Measurements from ENCODE around the gene AIRE.

AIRE gene

GRCh38 chr21:44305691-44306090 is 20.0 kb downstream of the AIRE start:
- DNase-seq: no peak

GRCh38 chr21:44306936-44307704 is 21.4 kb downstream of the AIRE start:
- DNase-seq: no peak

- no peak for DNase-seq
Measured at GRCh38 chr21:44310628-44311507, 25.2 kb downstream of the AIRE start.

GRCh38 chr21:44312089-44312488 is 26.4 kb downstream of the AIRE start:
- no peak for DNase-seq

- no peak for DNase-seq
Measured at GRCh38 chr21:44312716-44313115, 27.0 kb downstream of the AIRE start.

GRCh38 chr21:44313451-44313850 is 27.8 kb downstream of the AIRE start:
- DNase-seq: no peak

- DNase-seq: no peak
Measured at GRCh38 chr21:44314128-44314527, 28.5 kb downstream of the AIRE start.

GRCh38 chr21:44314561-44314960 is 28.9 kb downstream of the AIRE start:
- no peak for DNase-seq

- no peak for DNase-seq
Measured at GRCh38 chr21:44315691-44316203, 30.1 kb downstream of the AIRE start.

- no peak for DNase-seq
Measured at GRCh38 chr21:44316277-44316900, 30.7 kb downstream of the AIRE start.

GRCh38 chr21:44317241-44317782 is 31.6 kb downstream of the AIRE start:
- no peak for DNase-seq

- no peak for DNase-seq
Measured at GRCh38 chr21:44317871-44318270, 32.2 kb downstream of the AIRE start.

- no peak for DNase-seq
Measured at GRCh38 chr21:44318489-44319285, 33.0 kb downstream of the AIRE start.

- DNase-seq: no peak
Measured at GRCh38 chr21:44319407-44320065, 33.9 kb downstream of the AIRE start.

- no peak for DNase-seq
Measured at GRCh38 chr21:44320847-44321246, 35.2 kb downstream of the AIRE start.

GRCh38 chr21:44321846-44322450 is 36.3 kb downstream of the AIRE start:
- DNase-seq: no peak

GRCh38 chr21:44322621-44323325 is 37.1 kb downstream of the AIRE start:
- DNase-seq: no peak

- no peak for DNase-seq
Measured at GRCh38 chr21:44323591-44323990, 37.9 kb downstream of the AIRE start.

GRCh38 chr21:44324106-44324853 is 38.6 kb downstream of the AIRE start:
- no peak for DNase-seq

- DNase-seq: no peak
Measured at GRCh38 chr21:44324854-44325107, 39.1 kb downstream of the AIRE start.

Measured in inflammatory macrophage treated with lipopolysaccharide for 4 hours (primary cell).